GM11168 (cell line): Measurements from ENCODE around the gene SFXN1.

Experiments used
- in situ Hi-C: fragments of 300-500 bp; cut with MboI; formaldehyde crosslinking; loops from one replicate; pipeline ENCODE4 v1.12.0; 2022; ENCODE audit warnings: low sequenced_read_pairs; ENCODE audit not compliant: unreplicated experiment

Gene SFXN1

GRCh38 chr5:175560011-175560410 lies 81.7 kb downstream of the SFXN1 start:
- in situ Hi-C loops: no loop called here

GRCh38 chr5:175561085-175561484 lies 82.7 kb downstream of the SFXN1 start:
- in situ Hi-C loops: no loop called here

- in situ Hi-C loops: no loop called here
Observed at GRCh38 chr5:175564716-175565115, 86.4 kb downstream of the SFXN1 start.

GRCh38 chr5:175566697-175567096 lies 88.3 kb downstream of the SFXN1 start:
- in situ Hi-C loops: no loop called here

- in situ Hi-C loops: no loop called here
Observed at GRCh38 chr5:175567954-175568353, 89.6 kb downstream of the SFXN1 start.

- in situ Hi-C loops: no loop called here
Observed at GRCh38 chr5:175569701-175570100, 91.3 kb downstream of the SFXN1 start.

GRCh38 chr5:175572886-175573285 lies 94.5 kb downstream of the SFXN1 start:
- in situ Hi-C loops: no loop called here

GRCh38 chr5:175573493-175574269 lies 95.3 kb downstream of the SFXN1 start:
- in situ Hi-C loops: no loop called here

GRCh38 chr5:175575301-175575700 lies 96.9 kb downstream of the SFXN1 start:
- in situ Hi-C loops: no loop called here

GRCh38 chr5:175576096-175576495 lies 97.7 kb downstream of the SFXN1 start:
- in situ Hi-C loops: no loop called here

GRCh38 chr5:175576591-175576990 lies 98.2 kb downstream of the SFXN1 start:
- in situ Hi-C loops: no loop called here
